Amniotic stem cell (primary cell): Measurements from ENCODE around the gene ZBTB45.

Source experiments
- DNase-seq: peaks from one replicate; lab custom pipeline; 2025; lab: John Stamatoyannopoulos, UW

Gene ZBTB45

GRCh38 chr19:58538257-58539168 is 18.9 kb upstream of the ZBTB45 start:
- no peak for DNase-seq

GRCh38 chr19:58536852-58537798 is 17.5 kb upstream of the ZBTB45 start:
- no peak for DNase-seq

- DNase-seq = no peak
These were observed 16.2 kb upstream of the ZBTB45 start for GRCh38 chr19:58535857-58536256.

- no peak for DNase-seq
These were observed 11.6 kb upstream of the ZBTB45 start for GRCh38 chr19:58531034-58531840.

- no peak for DNase-seq
These were observed 9.8 kb upstream of the ZBTB45 start for GRCh38 chr19:58529405-58529804.

GRCh38 chr19:58522709-58523108 is 3.1 kb upstream of the ZBTB45 start:
- DNase-seq = no peak

- DNase-seq = no peak
These were observed 2.0 kb upstream of the ZBTB45 start for GRCh38 chr19:58521651-58522050.

- DNase-seq = no peak
These were observed 618 bp upstream of the ZBTB45 start for GRCh38 chr19:58520257-58520599.

- DNase-seq = peak; percentile 66
These were observed 589 bp downstream of the ZBTB45 start for GRCh38 chr19:58519087-58519354.

- no peak for DNase-seq
These were observed 1.1 kb downstream of the ZBTB45 start for GRCh38 chr19:58518256-58519086.

- no peak for DNase-seq
These were observed 2.4 kb downstream of the ZBTB45 start for GRCh38 chr19:58516964-58517833.

GRCh38 chr19:58516246-58516836 is 3.3 kb downstream of the ZBTB45 start:
- DNase-seq = no peak

GRCh38 chr19:58515259-58515658 is 4.4 kb downstream of the ZBTB45 start:
- DNase-seq = no peak

- no peak for DNase-seq
These were observed 5.0 kb downstream of the ZBTB45 start for GRCh38 chr19:58514564-58515022.

- DNase-seq = peak; percentile 1
These were observed 5.7 kb downstream of the ZBTB45 start for GRCh38 chr19:58513694-58514563.

- no peak for DNase-seq
These were observed 6.4 kb downstream of the ZBTB45 start for GRCh38 chr19:58513213-58513693.

- no peak for DNase-seq
These were observed 8.0 kb downstream of the ZBTB45 start, which contains the start of gene SLC27A5 for GRCh38 chr19:58511353-58512208. SLC27A5 (minus strand) TSS chr19:58511992; CDS start chr19:58511955, 37 bp downstream.
